Upper lobe of left lung (tissue), 4 donors: ENCODE results near the gene TM2D3.

Experiments
- CTCF ChIP-seq, 6 experiments: fragments of 450-650 bp in 4 of 6; fragments of 200-600 bp in 2 of 6; sonication (generic) in 2 of 6; IDR thresholded peaks; one replicate each; pipeline ENCODE4 v1.5.1; 2016 to 2019; ENCODE audit warnings: antibody characterized with exemption in 6 of 6
- EP300 ChIP-seq, 4 donors: sonication (generic); formaldehyde crosslinking; IDR thresholded peaks; one replicate each; pipeline ENCODE4 v1.5.1; 2017; ENCODE audit warnings: antibody characterized with exemption in 4 of 4, control low read depth in 2 of 4
- POLR2A ChIP-seq, 4 donors: fragments of 450-650 bp; IDR thresholded peaks; one replicate each; pipeline ENCODE4 v1.5.1; 2016 to 2017; ENCODE audit warnings: antibody characterized with exemption in 4 of 4, mild to moderate bottlenecking in 2 of 4
- POLR2AphosphoS5 ChIP-seq, 2 donors: sonication (generic); formaldehyde crosslinking; IDR thresholded peaks; one replicate each; pipeline ENCODE4 v1.5.1; 2017; ENCODE audit warnings: antibody characterized with exemption in 2 of 2

DNA sequence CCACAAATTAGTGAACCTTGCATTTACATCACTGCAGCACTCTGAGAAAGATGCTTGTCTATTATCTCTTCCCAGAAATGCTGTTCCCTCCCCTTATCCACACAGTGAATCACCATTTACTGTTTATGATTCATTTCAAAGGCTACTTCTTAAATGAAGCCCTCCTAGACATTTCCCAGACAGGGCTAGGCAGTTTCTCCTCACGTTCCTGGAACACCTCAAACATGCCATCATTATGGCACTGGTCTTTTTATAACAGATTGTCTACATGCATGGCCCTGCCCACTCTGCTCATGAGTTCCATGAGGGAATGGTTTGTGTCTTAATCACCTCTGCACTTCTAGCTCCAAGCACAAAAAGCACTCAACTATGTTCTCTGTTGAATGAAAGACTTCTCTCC is 32.2 kb upstream of the TM2D3 start:
- TF ChIP-seq CTCF (IDR thresholded peaks at IDR 0.05), result no peak
- no peak for TF ChIP-seq POLR2A (IDR thresholded peaks at IDR 0.05)
- TF ChIP-seq POLR2AphosphoS5 (IDR thresholded peaks at IDR 0.05), result no peak
- no peak for TF ChIP-seq EP300 (IDR thresholded peaks at IDR 0.05)
